ENCODE results near the gene ACSS2. TPM values are rescaled to one million over a fixed set of nuclear protein-coding genes. Genes with fewer than 3 reads are reported as not detected.

Gene ACSS2
- total RNA-seq, 2 donors from 2014 or later, result 17.0 to 34.2 TPM

GRCh38 chr20:34946661-34947060 lies 70.2 kb downstream of the ACSS2 start:
- H3K36me3 Mint-ChIP-seq (ENCODE audit: low read depth), result peaks cover 43% of the 10 kb centered on the region
- H3K4me1 ChIP-seq (ENCODE audit: control insufficient read depth, insufficient read depth, low read length), result peaks cover 2% of the 10 kb centered on the region
- no peaks in the 10 kb centered on the region for H3K27me3 ChIP-seq (ENCODE audit: control insufficient read depth, insufficient read depth, low read length, poor library complexity, severe bottlenecking)
- H3K9me3 ChIP-seq (ENCODE audit: control insufficient read depth, low read length), result no peaks in the 10 kb centered on the region
- H3K27me3 Mint-ChIP-seq (ENCODE audit: insufficient read depth), result no peaks in the 10 kb centered on the region
- no peak for DNase-seq
- 94 to 98% methylated on average over 2 to 3 of the region's 3 CpGs for WGBS, 2 experiments (ENCODE audit: insufficient coverage in 1 of 2, insufficient read length in 1 of 2)
- H3K9ac ChIP-seq (ENCODE audit: extremely low read depth, low read length, poor library complexity, severe bottlenecking), result no peak overlapping the region
- TF ChIP-seq CTCF (conservative IDR thresholded peaks at IDR 0.05), result no peak
- H3K4me1 Mint-ChIP-seq, result peaks cover 9% of the 10 kb centered on the region
- H3K36me3 ChIP-seq (ENCODE audit: control insufficient read depth, insufficient read depth, low read length), result peaks cover 51% of the 10 kb centered on the region
- H3K27ac ChIP-seq (ENCODE audit: low read depth, low read length), result no peak overlapping the region
- no peak overlapping the region for H3K4me3 ChIP-seq (ENCODE audit: low read length)
- H3K27ac Mint-ChIP-seq, result no peak overlapping the region
- no peak overlapping the region for H3K4me3 Mint-ChIP-seq
- no peaks in the 10 kb centered on the region for H3K9me3 Mint-ChIP-seq

- Histone ChIP-seq H3K36me3 (ENCODE audit: control insufficient read depth, insufficient read depth, low read length) (peaks cover 46% of the 10 kb centered on the region), H3K9ac (ENCODE audit: extremely low read depth, low read length, poor library complexity, severe bottlenecking) (no peak overlapping the region), H3K27ac (ENCODE audit: low read depth, low read length) (no peak overlapping the region), H3K4me1 (ENCODE audit: control insufficient read depth, insufficient read depth, low read length) (peaks cover 2% of the 10 kb centered on the region), H3K4me3 (ENCODE audit: low read length) (no peak overlapping the region), H3K9me3 (ENCODE audit: control insufficient read depth, low read length) (no peaks in the 10 kb centered on the region), H3K27me3 (ENCODE audit: control insufficient read depth, insufficient read depth, low read length, poor library complexity, severe bottlenecking) (no peaks in the 10 kb centered on the region)
- Mint-ChIP-seq H3K4me3 (no peak overlapping the region), H3K9me3 (no peaks in the 10 kb centered on the region), H3K4me1 (peaks cover 9% of the 10 kb centered on the region), H3K27ac (no peak overlapping the region), H3K36me3 (ENCODE audit: low read depth) (peaks cover 39% of the 10 kb centered on the region), H3K27me3 (ENCODE audit: insufficient read depth) (no peaks in the 10 kb centered on the region)
- no peak for TF ChIP-seq CTCF (conservative IDR thresholded peaks at IDR 0.05)
- DNase-seq, result no peak
Observed at GRCh38 chr20:34947336-34947735, 70.9 kb downstream of the ACSS2 start.

GRCh38 chr20:34948030-34948429 lies 71.6 kb downstream of the ACSS2 start:
- peaks cover 41% of the 10 kb centered on the region for H3K36me3 ChIP-seq (ENCODE audit: control insufficient read depth, insufficient read depth, low read length)
- no peak overlapping the region for H3K4me3 ChIP-seq (ENCODE audit: low read length)
- DNase-seq, result no peak
- no peak for TF ChIP-seq CTCF (conservative IDR thresholded peaks at IDR 0.05)
- Mint-ChIP-seq H3K27ac (no peak overlapping the region), H3K27me3 (ENCODE audit: insufficient read depth) (no peaks in the 10 kb centered on the region), H3K9me3 (no peaks in the 10 kb centered on the region), H3K36me3 (ENCODE audit: low read depth) (peaks cover 32% of the 10 kb centered on the region), H3K4me1 (peaks cover 9% of the 10 kb centered on the region), H3K4me3 (no peak overlapping the region)
- H3K27ac ChIP-seq (ENCODE audit: low read depth, low read length), result no peak overlapping the region
- no peaks in the 10 kb centered on the region for H3K27me3 ChIP-seq (ENCODE audit: control insufficient read depth, insufficient read depth, low read length, poor library complexity, severe bottlenecking)
- H3K9me3 ChIP-seq (ENCODE audit: control insufficient read depth, low read length), result no peaks in the 10 kb centered on the region
- peaks cover 2% of the 10 kb centered on the region for H3K4me1 ChIP-seq (ENCODE audit: control insufficient read depth, insufficient read depth, low read length)
- H3K9ac ChIP-seq (ENCODE audit: extremely low read depth, low read length, poor library complexity, severe bottlenecking), result no peak overlapping the region

Measured in endodermal cell (in vitro differentiated cells).